H1 (cell line): ENCODE measurements around the gene HEPACAM. TPM values are rescaled to one million over a fixed set of nuclear protein-coding genes. Genes with fewer than 3 reads are reported as not detected.

Experiments used
- CTCF ChIA-PET: fragments of 300-600 bp; sonication (Branson Sonifier 250); formaldehyde crosslinking; loops from one replicate; lab custom pipeline; 2021; ENCODE audit not compliant: partially characterized antibody; lab: Charles Lee
- POLR2A ChIA-PET: fragments of 300-600 bp; sonication (Branson Sonifier 250); formaldehyde crosslinking; loops from one replicate; lab custom pipeline; 2021; ENCODE audit warnings: inconsistent platforms; ENCODE audit not compliant: partially characterized antibody; lab: Charles Lee
- DNase-seq, 2 experiments: peaks; one replicate each; pipeline versions ENCODE4 v3.0.0 to v3.0.0-alpha.2; 2010 to 2022; ENCODE audit warnings: low spot score in 2 of 2, low read depth in 1 of 2, mixed read lengths in 1 of 2
- FAIRE-seq: peaks from 2 replicates; lab custom pipeline; 2011; peaks lifted over from hg19 to GRCh38; lab: Jason Lieb, UNC
- H2AFZ ChIP-seq: 2 replicates; pipeline ENCODE4 v1.8.1; 2012; ENCODE audit warnings: low read length, inconsistent platforms
- H2AK5ac ChIP-seq: 2 replicates; pipeline ENCODE4 v1.6.1; 2013; ENCODE audit warnings: low read depth, low read length
- H2BK120ac ChIP-seq: replicated peaks from 2 replicates; pipeline ENCODE3; 2013; ENCODE audit warnings: low read depth, low read length, inconsistent platforms
- H2BK12ac ChIP-seq: 2 replicates; pipeline ENCODE4 v1.6.1; 2013; ENCODE audit warnings: low read depth, low read length
- H2BK15ac ChIP-seq: 2 replicates; pipeline ENCODE4 v1.6.1; 2013; ENCODE audit warnings: low read length
- H2BK20ac ChIP-seq: 2 replicates; pipeline ENCODE4 v1.6.1; 2013; ENCODE audit warnings: low read length
- H2BK5ac ChIP-seq: 2 replicates; pipeline ENCODE4 v1.6.1; 2013; ENCODE audit warnings: low read depth, low read length
- H3K14ac ChIP-seq: 2 replicates; pipeline ENCODE4 v1.6.1; 2013; ENCODE audit warnings: inconsistent platforms; ENCODE audit not compliant: insufficient read length
- H3K18ac ChIP-seq: 2 replicates; pipeline ENCODE4 v1.6.1; 2013; ENCODE audit warnings: low read length; ENCODE audit errors: extremely low read depth
- H3K23ac ChIP-seq: 2 replicates; pipeline ENCODE4 v1.6.1; 2013; ENCODE audit warnings: inconsistent platforms; ENCODE audit not compliant: insufficient read length
- H3K23me2 ChIP-seq: 2 replicates; pipeline ENCODE4 v1.6.1; 2013; ENCODE audit warnings: low read depth, low read length
- H3K27ac ChIP-seq: 2 replicates; pipeline ENCODE4 v1.6.1; 2011; ENCODE audit warnings: low read depth, low read length, inconsistent platforms
- H3K27me3 ChIP-seq, 4 experiments: replicated peaks in 1 of 4; 1 replicate in 1 of 4; 2 replicates in 3 of 4; pipeline versions ENCODE4 v1.6.1 to v1.8.1; 2011 to 2013; ENCODE audit warnings: low read length in 3 of 4, mild to moderate bottlenecking in 3 of 4, inconsistent platforms in 2 of 4, mixed read lengths in 2 of 4, moderate library complexity in 1 of 4; ENCODE audit not compliant: control insufficient read depth in 3 of 4, insufficient read depth in 3 of 4; ENCODE audit errors: extremely low read depth in 1 of 4
- H3K36me3 ChIP-seq, 4 experiments: 2 replicates each; pipeline versions ENCODE4 v1.6.1 to v1.8.1; 2011 to 2013; ENCODE audit warnings: mild to moderate bottlenecking in 4 of 4, low read length in 3 of 4, moderate library complexity in 2 of 4, control low read depth in 1 of 4, inconsistent platforms in 1 of 4; ENCODE audit not compliant: insufficient read depth in 4 of 4, control insufficient read depth in 2 of 4
- H3K4ac ChIP-seq: replicated peaks from 2 replicates; pipeline ENCODE3; 2013; ENCODE audit warnings: low read length, low read depth, mixed read lengths, inconsistent platforms; ENCODE audit not compliant: insufficient read length
- H3K4me1 ChIP-seq, 4 experiments: replicated peaks in 1 of 4; 1 replicate in 1 of 4; 2 replicates in 3 of 4; pipeline versions ENCODE4 v1.6.1 to v1.8.1; 2011 to 2013; ENCODE audit warnings: low read length in 3 of 4, inconsistent platforms in 2 of 4, mixed read lengths in 1 of 4; ENCODE audit not compliant: insufficient read depth in 4 of 4, control insufficient read depth in 3 of 4
- H3K4me2 ChIP-seq, 2 experiments: 2 replicates each; pipeline versions ENCODE4 v1.6.1 to v1.8.1; 2011 to 2013; ENCODE audit warnings: low read depth in 2 of 2, low read length in 2 of 2, control low read depth in 1 of 2, inconsistent platforms in 1 of 2, mild to moderate bottlenecking in 1 of 2; ENCODE audit not compliant: insufficient read depth in 1 of 2
- H3K4me3 ChIP-seq, 4 experiments: fragments of 200-600, 300-600 bp in 1 of 4; sonication (generic), shearing (Covaris generic), sonication (Bioruptor Twin) in 1 of 4; 2 replicates each; pipeline versions ENCODE4 v1.5.1 to v1.8.1; 2011 to 2016; ENCODE audit warnings: low read length in 4 of 4, low read depth in 3 of 4, control low read depth in 2 of 4, inconsistent platforms in 2 of 4, mild to moderate bottlenecking in 2 of 4, mixed read lengths in 1 of 4, moderate library complexity in 1 of 4; ENCODE audit not compliant: insufficient read depth in 2 of 4; ENCODE audit errors: extremely low read depth in 1 of 4
- H3K56ac ChIP-seq: replicated peaks from 2 replicates; pipeline ENCODE3; 2013; ENCODE audit warnings: low read depth, mild to moderate bottlenecking, mixed read lengths, low read length, inconsistent platforms; ENCODE audit not compliant: insufficient read length
- H3K79me1 ChIP-seq: 2 replicates; pipeline ENCODE4 v1.6.1; 2013; ENCODE audit warnings: low read depth, low read length, control low read depth
- H3K79me2 ChIP-seq, 2 experiments: 2 replicates each; pipeline versions ENCODE4 v1.6.1 to v1.8.1; 2012 to 2013; ENCODE audit warnings: low read length in 2 of 2, mild to moderate bottlenecking in 2 of 2, inconsistent platforms in 1 of 2; ENCODE audit not compliant: insufficient read depth in 2 of 2, control insufficient read depth in 1 of 2
- H3K9ac ChIP-seq, 4 experiments: replicated peaks in 1 of 4; 1 replicate in 1 of 4; 2 replicates in 3 of 4; pipeline versions ENCODE4 v1.6.1 to v1.8.1; 2011 to 2013; ENCODE audit warnings: low read depth in 3 of 4, low read length in 3 of 4, control low read depth in 2 of 4, mild to moderate bottlenecking in 2 of 4, moderate library complexity in 2 of 4, inconsistent platforms in 1 of 4; ENCODE audit errors: extremely low read depth in 1 of 4
- H3K9me3 ChIP-seq, 2 experiments: 2 replicates each; pipeline versions ENCODE4 v1.6.1 to v1.8.1; 2012 to 2013; ENCODE audit warnings: mild to moderate bottlenecking in 2 of 2, moderate library complexity in 2 of 2, control low read depth in 1 of 2, inconsistent platforms in 1 of 2, low read depth in 1 of 2, low read length in 1 of 2, mixed read lengths in 1 of 2; ENCODE audit not compliant: insufficient read depth in 2 of 2
- H4K20me1 ChIP-seq, 2 experiments: replicated peaks in 1 of 2; 2 replicates each; pipeline versions ENCODE3 to v1.8.1; 2011 to 2013; ENCODE audit warnings: inconsistent platforms in 2 of 2, low read length in 2 of 2, mild to moderate bottlenecking in 1 of 2; ENCODE audit not compliant: insufficient read depth in 2 of 2, control insufficient read depth in 1 of 2
- H4K5ac ChIP-seq: 2 replicates; pipeline ENCODE4 v1.6.1; 2013; ENCODE audit warnings: low read length, low read depth, mixed read lengths, inconsistent platforms; ENCODE audit not compliant: insufficient read length
- H4K8ac ChIP-seq: 2 replicates; pipeline ENCODE4 v1.8.0; 2013; ENCODE audit warnings: mild to moderate bottlenecking, moderate library complexity, low read length, inconsistent platforms; ENCODE audit not compliant: insufficient read depth; ENCODE audit errors: extremely low read depth
- H4K91ac ChIP-seq: replicated peaks from 2 replicates; pipeline ENCODE3; 2013; ENCODE audit warnings: low read length, mixed read lengths, inconsistent platforms; ENCODE audit not compliant: insufficient read length
- ASH2L ChIP-seq: fragments of 200-600, 300-600 bp; sonication (generic); IDR thresholded peaks from one replicate; pipeline ENCODE4 v1.7.1; 2017; ENCODE audit warnings: low read length
- BRCA1 ChIP-seq: IDR thresholded peaks from 2 replicates; pipeline ENCODE4 v1.6.1; 2012; ENCODE audit warnings: low read depth, low read length, improper control_type of control experiment
- CREB1 ChIP-seq: IDR thresholded peaks from 2 replicates; pipeline ENCODE4 v1.6.1; 2012; ENCODE audit warnings: inconsistent platforms
- FOSL1 ChIP-seq: IDR thresholded peaks from 2 replicates; pipeline ENCODE4 v1.6.1; 2011; ENCODE audit warnings: mild to moderate bottlenecking, low read depth, low read length, moderate library complexity; ENCODE audit not compliant: insufficient read depth
- MAFK ChIP-seq: IDR thresholded peaks from 2 replicates; pipeline ENCODE4 v1.6.1; 2012; ENCODE audit warnings: low read depth, mild to moderate bottlenecking, improper control_type of control experiment, low read length
- NANOG ChIP-seq: IDR thresholded peaks from 2 replicates; pipeline ENCODE4 v1.6.1; 2011; ENCODE audit warnings: low read length, low read depth, mild to moderate bottlenecking, inconsistent platforms; ENCODE audit not compliant: insufficient read depth, poor library complexity, severe bottlenecking
- NRF1 ChIP-seq: IDR thresholded peaks from 2 replicates; pipeline ENCODE4 v1.6.1; 2011; ENCODE audit warnings: mild to moderate bottlenecking, low read depth, low read length, improper control_type of control experiment
- RFX5 ChIP-seq: IDR thresholded peaks from 2 replicates; pipeline ENCODE4 v1.6.1; 2011; ENCODE audit warnings: low read depth, low read length, improper control_type of control experiment, borderline replicate concordance
- SAP30 ChIP-seq: fragments of 300-600 bp; sonication (generic); IDR thresholded peaks from 2 replicates; pipeline ENCODE4 v1.7.1; 2012; ENCODE audit warnings: low read length, moderate library complexity, mild to moderate bottlenecking, inconsistent platforms; ENCODE audit not compliant: insufficient read depth, insufficient replicate concordance
- TAF7 ChIP-seq: optimal IDR thresholded peaks from 2 replicates; pipeline ENCODE3; 2011; ENCODE audit warnings: low read depth, mild to moderate bottlenecking, inconsistent platforms, low read length, moderate library complexity, borderline replicate concordance
- TBP ChIP-seq: IDR thresholded peaks from 2 replicates; pipeline ENCODE4 v1.6.1; 2011; ENCODE audit warnings: low read depth, low read length, improper control_type of control experiment
- TEAD4 ChIP-seq: IDR thresholded peaks from 2 replicates; pipeline ENCODE4 v1.6.1; 2012; ENCODE audit warnings: low read depth, low read length, inconsistent platforms, mixed read lengths
- WGBS, 2 experiments: shearing (Covaris generic) in 1 of 2; methylation state at CpG; one replicate each; pipeline versions ENCODE4 v1.1.6 to v1.1.7; 2013 to 2015; ENCODE audit warnings: low lambda C conversion rate in 2 of 2, mixed read lengths in 2 of 2, inconsistent platforms in 1 of 2, low coverage in 1 of 2, missing lambda C conversion rate in 1 of 2; ENCODE audit not compliant: insufficient replicate concordance in 2 of 2, insufficient coverage in 1 of 2, insufficient read length in 1 of 2; ENCODE audit errors: extremely low coverage in 1 of 2, missing lambda C conversion rate in 1 of 2; 5-methylcytosine and 5-hydroxymethylcytosine counted together
- polyA plus RNA-seq, 7 experiments: library from polyadenylated mRNA; depleted of rRNA in 3 of 7; stranded (reverse) in 5 of 7; unstranded in 2 of 7; fragments of >200 nt in 5 of 7; fragments of 200-250 nt in 2 of 7; gene quantifications; 1 replicate in 5 of 7; 2 replicates in 1 of 7; 4 replicates in 1 of 7; pipeline versions ENCODE4 v1.2.1 to v1.2.3, GENCODE V29; 2011 to 2013; ENCODE audit warnings: missing spikeins in 2 of 7, mixed read lengths in 2 of 7
- total RNA-seq: library from RNA; stranded (reverse); fragmentation: NEBNext Ultra II Directional; extraction: Animal tissue kit (Norgen Biotek cat#: 25700); gene quantifications from 2 replicates; pipeline ENCODE4 v1.2.1, GENCODE V29; 2021
- TF ChIP-seq, protein P1 (sequence below): IDR thresholded peaks from 2 replicates; pipeline ENCODE4 v1.6.1; 2012; ENCODE audit warnings: inconsistent platforms
- TF ChIP-seq, protein P2 (sequence below): IDR thresholded peaks from 2 replicates; pipeline ENCODE4 v1.6.1; 2012; ENCODE audit warnings: inconsistent platforms

HEPACAM gene
- total and polyA plus RNA-seq, 2 of the 8 experiments (the other 6 are each of a cell fraction or from before 2014, with no cell fraction given), result not detected

DNA sequence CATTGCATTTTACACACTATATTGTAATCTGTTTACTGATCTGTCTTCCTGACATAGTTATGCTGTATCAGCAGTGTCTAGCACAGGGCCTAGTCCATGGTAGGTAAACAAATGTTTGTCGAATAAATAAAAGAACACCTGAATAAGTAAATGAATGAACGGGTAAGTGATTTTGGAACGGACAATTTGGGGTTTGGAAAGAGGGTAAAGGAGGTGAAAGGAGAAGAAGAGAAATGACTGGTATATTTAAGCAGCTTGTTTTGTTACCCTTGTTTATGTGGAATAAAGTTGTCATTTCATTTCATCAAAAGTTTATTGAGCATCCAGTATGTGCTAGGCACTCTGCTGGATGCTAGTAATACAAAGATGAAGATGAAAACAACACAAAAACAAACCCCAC lies 16.9 kb downstream of the HEPACAM start, which contains the start of gene HEPN1:
Gene HEPN1, plus strand, starts transcription at position 301 of the 400 bp plus-strand sequence.
- no peak within 1 kb of the TSS for H2AK5ac ChIP-seq
- H3K4me2 ChIP-seq, result no peak within 1 kb of the TSS; a peak in 1 of 4 replicates
- ChIA-PET CTCF (interaction anchor here (1.1 kb wide), 1 partner anchor 16 kb away, joined by 3 read pairs; no protein-coding TSS in a partner anchor), POLR2A (no interaction called here)
- no peak within 1 kb of the TSS for H2AFZ ChIP-seq
- H4K20me1 ChIP-seq, result no peaks in the 10 kb centered on the region
- no peak within 1 kb of the TSS for H3K56ac ChIP-seq
- WGBS, 2 experiments, result 80 to 100% methylated on average over 2 to 3 of the region's 3 CpGs
- no peak within 1 kb of the TSS for H4K5ac ChIP-seq
- H3K4me1 ChIP-seq, result peaks cover 0 to 4% (median 2%) of the 10 kb centered on the region in 4 experiments; a peak in 3 of 7 replicates
- no peak within 1 kb of the TSS for H3K4ac ChIP-seq
- DNase-seq, result no peak
- H3K23me2 ChIP-seq, result peaks cover 7% of the 10 kb centered on the region
- FAIRE-seq, result no peak
- no peak within 1 kb of the TSS for H2BK15ac ChIP-seq
- no peak within 1 kb of the TSS for H3K4me3 ChIP-seq
- no peaks in the 10 kb centered on the region for H3K9me3 ChIP-seq
- no peak within 1 kb of the TSS for H3K18ac ChIP-seq
- no peaks in the 10 kb centered on the region for H3K79me1 ChIP-seq
- no peaks in the 10 kb centered on the region for H3K79me2 ChIP-seq
- H4K8ac ChIP-seq, result no peak within 1 kb of the TSS
- no peaks in the 10 kb centered on the region for H3K36me3 ChIP-seq
- peak within 1 kb of the TSS in 1 of 4 experiments; percentile 15; a peak in 1 of 7 replicates for H3K9ac ChIP-seq
- no peak within 1 kb of the TSS for H4K91ac ChIP-seq
- H2BK12ac ChIP-seq, result no peak within 1 kb of the TSS
- H3K14ac ChIP-seq, result no peak within 1 kb of the TSS
- H3K27ac ChIP-seq, result no peak within 1 kb of the TSS
- H2BK20ac ChIP-seq, result no peak within 1 kb of the TSS
- H2BK120ac ChIP-seq, result no peak within 1 kb of the TSS
- H2BK5ac ChIP-seq, result no peak within 1 kb of the TSS
- H3K23ac ChIP-seq, result no peak within 1 kb of the TSS
- peaks cover 9 to 50% (median 43%) of the 10 kb centered on the region in 4 experiments for H3K27me3 ChIP-seq
- TF ChIP-seq TBP (no peak), CREB1 (no peak), TAF7 (no peak), ASH2L (no peak), SAP30 (no peak), NRF1 (no peak), TEAD4 (no peak), FOSL1 (no peak), BRCA1 (no peak), RFX5 (no peak), MAFK (no peak), NANOG (no peak)
- TF ChIP-seq, protein P1, sequence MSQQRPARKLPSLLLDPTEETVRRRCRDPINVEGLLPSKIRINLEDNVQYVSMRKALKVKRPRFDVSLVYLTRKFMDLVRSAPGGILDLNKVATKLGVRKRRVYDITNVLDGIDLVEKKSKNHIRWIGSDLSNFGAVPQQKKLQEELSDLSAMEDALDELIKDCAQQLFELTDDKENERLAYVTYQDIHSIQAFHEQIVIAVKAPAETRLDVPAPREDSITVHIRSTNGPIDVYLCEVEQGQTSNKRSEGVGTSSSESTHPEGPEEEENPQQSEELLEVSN, result no peak
- TF ChIP-seq, protein P2, sequence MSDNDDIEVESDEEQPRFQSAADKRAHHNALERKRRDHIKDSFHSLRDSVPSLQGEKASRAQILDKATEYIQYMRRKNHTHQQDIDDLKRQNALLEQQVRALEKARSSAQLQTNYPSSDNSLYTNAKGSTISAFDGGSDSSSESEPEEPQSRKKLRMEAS, result no peak
